ENCODE data around the gene UBE2L5. TPM values are rescaled to one million over a fixed set of nuclear protein-coding genes. Genes with fewer than 3 reads are reported as not detected.

UBE2L5 gene
- total RNA-seq, 1 donor from 2014 or later, result 0.42 TPM

GRCh38 chr13:30466841-30467252, 44.6 kb downstream of the UBE2L5 start:
- no peak for ATAC-seq (ENCODE audit: low read depth)
- Mint-ChIP-seq H3K4me3 (peak overlapping the region; percentile 41), H3K4me1 (peaks cover 36% of the 10 kb centered on the region), H3K27me3 (peaks cover 3% of the 10 kb centered on the region), H3K27ac (no peak overlapping the region), H3K36me3 (ENCODE audit: low read depth) (peaks cover 24% of the 10 kb centered on the region), H3K9me3 (no peaks in the 10 kb centered on the region)
- TF ChIP-seq CTCF (IDR thresholded peaks at IDR 0.05), result no peak
- ChIA-PET CTCF (no interaction called here), POLR2A (interaction anchor here (2.3 to 3.8 kb wide), 3 partner anchors 23 to 150 kb away, joined by 9 to 95 read pairs (median 20); partner anchors contain the start of gene USPL1)
- intact Hi-C loops (cut with micrococcal nuclease), result loop anchor here (1.0 to 10.0 kb wide), 4 partner anchors 10 to 872 kb away; partner anchors contain the start of gene SLC7A1
- DNase-seq, result no peak

DNA sequence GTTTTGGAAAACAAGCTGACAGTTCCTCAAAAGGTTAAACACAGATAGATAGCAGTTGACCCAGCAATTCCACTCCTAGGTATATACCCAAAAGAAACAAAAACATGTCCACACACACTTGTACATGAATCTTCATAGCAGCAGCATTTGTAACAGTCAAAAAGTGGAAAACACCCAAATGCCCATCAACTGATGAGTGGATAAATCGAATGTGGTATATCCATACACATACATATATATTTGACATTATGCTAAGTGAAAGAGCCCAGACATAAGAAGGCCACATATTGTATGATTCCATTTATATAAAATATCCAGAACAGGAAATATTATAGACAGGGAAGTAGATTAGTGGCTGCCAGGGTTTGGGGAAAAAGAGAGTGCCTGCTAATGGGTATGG, 51.4 kb downstream of the UBE2L5 start:
- ChIA-PET CTCF (no interaction called here), POLR2A (no interaction called here)
- H3K4me1 Mint-ChIP-seq, result peaks cover 10% of the 10 kb centered on the region
- DNase-seq (no peak), ATAC-seq (ENCODE audit: low read depth) (no peak)
- intact Hi-C loops (cut with micrococcal nuclease), result no loop called here
- H3K27me3 Mint-ChIP-seq, result no peaks in the 10 kb centered on the region
- H3K27ac Mint-ChIP-seq, result no peak overlapping the region
- H3K9me3 Mint-ChIP-seq, result no peaks in the 10 kb centered on the region
- TF ChIP-seq CTCF (IDR thresholded peaks at IDR 0.05), result no peak
- H3K36me3 Mint-ChIP-seq (ENCODE audit: low read depth), result no peaks in the 10 kb centered on the region
- no peak overlapping the region for H3K4me3 Mint-ChIP-seq

DNA sequence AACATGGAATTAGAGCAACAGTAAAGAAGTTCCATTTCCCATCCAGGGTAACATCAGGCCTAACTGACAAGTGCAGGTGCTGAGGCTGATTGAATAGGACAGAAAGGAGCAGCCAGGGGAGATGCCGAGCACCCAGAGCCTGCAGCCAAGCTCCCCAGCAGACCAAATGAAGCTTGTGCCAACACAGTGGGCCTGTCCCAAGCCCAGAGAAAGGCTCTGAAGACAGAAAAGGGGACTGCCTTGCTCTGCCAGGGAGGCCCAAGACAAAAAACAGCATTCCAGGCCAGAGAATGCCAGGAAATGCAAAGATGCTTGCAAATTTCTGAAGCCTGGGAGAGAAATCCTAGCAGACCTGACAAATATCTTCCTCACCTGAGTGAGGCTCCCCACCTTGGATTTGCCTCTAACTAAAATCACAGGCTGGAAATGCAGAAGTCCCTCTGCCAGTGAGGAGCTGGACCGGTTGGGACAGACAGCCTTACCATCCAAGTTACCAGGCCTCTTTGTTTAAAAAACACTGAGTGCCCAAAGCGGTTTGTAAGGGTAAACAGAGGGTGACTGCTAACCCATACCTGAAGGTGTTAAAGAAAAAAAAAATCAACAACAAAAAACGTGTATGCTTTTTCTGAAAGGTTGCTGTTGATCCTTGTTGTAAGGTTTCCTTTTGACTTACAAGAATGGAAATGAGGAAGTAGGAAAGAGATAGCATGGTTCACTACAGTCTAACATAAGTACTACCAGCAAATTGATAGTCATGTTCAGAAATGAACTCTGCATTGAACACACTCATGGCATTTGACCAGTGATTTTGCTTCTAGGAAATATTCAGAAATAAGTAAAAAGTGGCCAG, 55.3 kb downstream of the UBE2L5 start:
- DNase-seq, result no peak
- Mint-ChIP-seq H3K4me3 (no peak overlapping the region), H3K4me1 (peaks cover 12% of the 10 kb centered on the region), H3K36me3 (ENCODE audit: low read depth) (no peaks in the 10 kb centered on the region), H3K27ac (no peak overlapping the region), H3K27me3 (no peaks in the 10 kb centered on the region), H3K9me3 (no peaks in the 10 kb centered on the region)
- POLR2A ChIA-PET, result interaction anchor here (0.6 to 0.7 kb wide), 2 partner anchors 70 to 174 kb away, joined by 3 to 4 read pairs; no protein-coding TSS in a partner anchor
- no peak for TF ChIP-seq CTCF (IDR thresholded peaks at IDR 0.05)
- peak; percentile 95 for ATAC-seq (ENCODE audit: low read depth)
- intact Hi-C loops (cut with micrococcal nuclease), result loop anchor here (1.0 kb wide), 1 partner anchor 11 kb away; no protein-coding TSS in a partner anchor
- CTCF ChIA-PET, result no interaction called here

Other genes with a start within 250 kb of the UBE2L5 start
- gene KATNAL1, start 114.9 kb upstream of the UBE2L5 start, total RNA-seq, result 11.6 and 13.4 TPM in 2 replicates
- 338 and 354 TPM in 2 replicates for gene HMGB1, start 43.4 kb downstream of the UBE2L5 start, total RNA-seq
- 29.1 and 33.6 TPM in 2 replicates for gene USPL1, start 195.4 kb downstream of the UBE2L5 start, total RNA-seq

Data from activated B cell treated with CpG ODN at 0.5 μM for 24 hours (primary cell).